Liver (tissue), 9 donors: ENCODE results near the gene ASGR2. TPM values are rescaled to one million over a fixed set of nuclear protein-coding genes. Genes with fewer than 3 reads are reported as not detected.
"Not testable (repeated sequence)": the region's sequence is repeated elsewhere in the genome, so short reads cannot be mapped to it uniquely, and the experiment has no call there.

Experiments
- DNase-seq: peaks from one replicate; pipeline ENCODE4 v3.0.0-alpha.2; 2017; ENCODE audit warnings: low spot score
- H3K27ac ChIP-seq, 2 donors: one replicate each; pipeline ENCODE4 v1.7.0; 2013; ENCODE audit warnings: inconsistent platforms in 2 of 2, low read length in 2 of 2, control low read depth in 1 of 2, low read depth in 1 of 2, mild to moderate bottlenecking in 1 of 2
- H3K27me3 ChIP-seq, 4 donors: one replicate each; pipeline versions ENCODE4 v1.6.1 to v1.7.0; 2013; ENCODE audit warnings: low read length in 3 of 4, inconsistent platforms in 1 of 4, mild to moderate bottlenecking in 1 of 4, moderate library complexity in 1 of 4; ENCODE audit not compliant: control insufficient read depth in 4 of 4, insufficient read depth in 4 of 4
- H3K36me3 ChIP-seq, 4 donors: one replicate each; pipeline versions ENCODE4 v1.6.1 to v1.7.0; 2013; ENCODE audit warnings: low read length in 3 of 4, mild to moderate bottlenecking in 3 of 4, low read depth in 1 of 4, moderate library complexity in 1 of 4; ENCODE audit not compliant: control insufficient read depth in 4 of 4, insufficient read depth in 3 of 4
- H3K4me1 ChIP-seq, 4 donors: one replicate each; pipeline versions ENCODE4 v1.6.1 to v1.7.0; 2013; ENCODE audit warnings: low read length in 3 of 4, mild to moderate bottlenecking in 3 of 4, moderate library complexity in 1 of 4; ENCODE audit not compliant: control insufficient read depth in 4 of 4, insufficient read depth in 4 of 4
- H3K4me3 ChIP-seq, 3 donors: one replicate each; pipeline versions ENCODE4 v1.6.1 to v1.7.0; 2013; ENCODE audit warnings: low read length in 3 of 3, control low read depth in 1 of 3, low read depth in 1 of 3, mild to moderate bottlenecking in 1 of 3
- H3K9ac ChIP-seq, 2 donors: one replicate each; pipeline ENCODE4 v1.7.0; 2013; ENCODE audit warnings: low read length in 2 of 2, mild to moderate bottlenecking in 2 of 2, moderate library complexity in 2 of 2, control low read depth in 1 of 2, low read depth in 1 of 2
- H3K9me3 ChIP-seq, 4 donors: one replicate each; pipeline versions ENCODE4 v1.6.1 to v1.7.0; 2013; ENCODE audit warnings: low read length in 3 of 4; ENCODE audit not compliant: control insufficient read depth in 4 of 4
- ATF3 ChIP-seq: IDR thresholded peaks from 2 replicates; pipeline ENCODE4 v1.6.1; 2016; ENCODE audit warnings: antibody characterized with exemption
- EGR1 ChIP-seq, 2 donors: IDR thresholded peaks; 2 replicates each; pipeline ENCODE4 v1.6.1; 2016 to 2018; ENCODE audit warnings: antibody characterized with exemption in 2 of 2, low read depth in 2 of 2
- FOXA1 ChIP-seq: IDR thresholded peaks from 2 replicates; pipeline ENCODE4 v1.6.1; 2016; ENCODE audit warnings: antibody characterized with exemption
- FOXA2 ChIP-seq: IDR thresholded peaks from 2 replicates; pipeline ENCODE4 v1.6.1; 2016; ENCODE audit warnings: antibody characterized with exemption
- HNF4A ChIP-seq, 2 donors: conservative IDR thresholded peaks; 2 replicates each; pipeline ENCODE4 v1.6.1; 2016; ENCODE audit warnings: antibody characterized with exemption in 2 of 2, mild to moderate bottlenecking in 2 of 2
- HNF4G ChIP-seq: IDR thresholded peaks from 2 replicates; pipeline ENCODE4 v1.6.1; 2016; ENCODE audit warnings: antibody characterized with exemption
- JUND ChIP-seq, 2 donors: IDR thresholded peaks; 2 replicates each; pipeline ENCODE4 v1.6.1; 2016; ENCODE audit warnings: antibody characterized with exemption in 2 of 2
- MAX ChIP-seq: IDR thresholded peaks from 2 replicates; pipeline ENCODE4 v1.6.1; 2016; ENCODE audit warnings: antibody characterized with exemption
- REST ChIP-seq: IDR thresholded peaks from 2 replicates; pipeline ENCODE4 v1.6.1; 2016; ENCODE audit warnings: antibody characterized with exemption, mild to moderate bottlenecking
- RXRA ChIP-seq, 2 donors: IDR thresholded peaks; 2 replicates each; pipeline ENCODE4 v1.6.1; 2017 to 2018; ENCODE audit warnings: antibody characterized with exemption in 2 of 2, mild to moderate bottlenecking in 1 of 2
- TAF1 ChIP-seq: conservative IDR thresholded peaks from 2 replicates; pipeline ENCODE4 v1.6.1; 2016; ENCODE audit warnings: antibody characterized with exemption, mild to moderate bottlenecking
- YY1 ChIP-seq: IDR thresholded peaks from 2 replicates; pipeline ENCODE4 v1.6.1; 2016; ENCODE audit warnings: antibody characterized with exemption, mild to moderate bottlenecking
- ZBTB33 ChIP-seq: IDR thresholded peaks from 2 replicates; pipeline ENCODE4 v1.6.1; 2016; ENCODE audit warnings: antibody characterized with exemption
- WGBS: extraction: QIAGEN DNeasy Blood & Tissue Kit; methylation state at CpG from one replicate; pipeline ENCODE4 v1.1.7; 2013; 5-methylcytosine and 5-hydroxymethylcytosine counted together
- polyA plus RNA-seq, 2 donors: library from polyadenylated mRNA; stranded (reverse) in 1 of 2; unstranded in 1 of 2; fragments of 200-250 nt in 1 of 2; fragments of >200 nt in 1 of 2; fragmentation: Nextera tagmentation in 1 of 2; extraction: Ambion mirVana in 1 of 2; gene quantifications; one replicate each; pipeline versions ENCODE4 v1.2.1 to v1.2.3, GENCODE V29; 2013 to 2015
- total RNA-seq, 2 donors: library from RNA; depleted of rRNA; stranded (reverse); fragments of >200 nt; gene quantifications; one replicate each; pipeline ENCODE4 v1.2.3, GENCODE V29; 2014
- donor health status: healthy.
- donor health status: healthy.
- donor health status: healthy.
- donor health status: healthy.
- donor health status: healthy.

The ASGR2 gene
- total and polyA plus RNA-seq, 4 donors, result 188 to 657 (median 493) TPM

- H3K36me3 ChIP-seq, result peaks cover 5 to 44% (median 33%) of the 10 kb centered on the region in 4 donors
- no peaks in the 10 kb centered on the region for H3K9me3 ChIP-seq
- no peak overlapping the region for H3K9ac ChIP-seq
- no peak for DNase-seq
- H3K27ac ChIP-seq, result no peak overlapping the region
- no peak for TF ChIP-seq HNF4G
- TF ChIP-seq HNF4A (conservative IDR thresholded peaks at IDR 0.05), result no peak
- TF ChIP-seq TAF1, result no peak
- no peak for TF ChIP-seq YY1
- TF ChIP-seq JUND (IDR thresholded peaks at IDR 0.05), result no peak
- no peak overlapping the region for H3K4me3 ChIP-seq
- WGBS, result 88% methylated on average over 6 of the region's 6 CpGs
- no peaks in the 10 kb centered on the region for H3K27me3 ChIP-seq
- peaks cover 1 to 6% (median 3%) of the 10 kb centered on the region in 4 donors for H3K4me1 ChIP-seq
Observed at GRCh38 chr17:7102421-7102820, 12.2 kb downstream of the ASGR2 start.

GRCh38 chr17:7101531-7101930 is 13.1 kb downstream of the ASGR2 start:
- Histone ChIP-seq H3K4me3 (no peak overlapping the region), H3K4me1 (peaks cover 1 to 6% (median 3%) of the 10 kb centered on the region in 4 donors), H3K9me3 (no peaks in the 10 kb centered on the region), H3K27me3 (no peaks in the 10 kb centered on the region), H3K9ac (no peak overlapping the region), H3K27ac (no peak overlapping the region), H3K36me3 (peaks cover 5 to 37% (median 30%) of the 10 kb centered on the region in 4 donors)
- WGBS, result 87% methylated on average over 14 of the region's 14 CpGs
- TF ChIP-seq MAX, result no peak
- no peak for TF ChIP-seq RXRA (IDR thresholded peaks at IDR 0.05)
- TF ChIP-seq EGR1 (IDR thresholded peaks at IDR 0.05; ENCODE audit: low read depth in 2 of 2), result no peak
- no peak for TF ChIP-seq ZBTB33
- no peak for TF ChIP-seq FOXA2
- DNase-seq, result no peak

- H3K4me1 ChIP-seq, H3K27me3 ChIP-seq, H3K9me3 ChIP-seq, DNase-seq, H3K9ac ChIP-seq, H3K4me3 ChIP-seq, H3K27ac ChIP-seq: not testable (repeated sequence)
- peaks cover 5 to 36% (median 25%) of the 10 kb centered on the region in 4 donors for H3K36me3 ChIP-seq
- WGBS, result 97% methylated on average over 50 of the region's 50 CpGs
Observed at GRCh38 chr17:7100641-7101379, 13.8 kb downstream of the ASGR2 start.

GRCh38 chr17:7098802-7099459 is 15.7 kb downstream of the ASGR2 start:
- Histone ChIP-seq H3K27me3 (no peaks in the 10 kb centered on the region), H3K9ac (no peak overlapping the region), H3K4me1 (peaks cover 1 to 6% (median 3%) of the 10 kb centered on the region in 4 donors), H3K4me3 (no peak overlapping the region), H3K36me3 (peaks cover 5 to 37% (median 23%) of the 10 kb centered on the region in 4 donors), H3K27ac (no peak overlapping the region), H3K9me3 (no peaks in the 10 kb centered on the region)
- no peak for TF ChIP-seq REST
- no peak for TF ChIP-seq JUND (IDR thresholded peaks at IDR 0.05)
- no peak for TF ChIP-seq ATF3
- no peak for TF ChIP-seq FOXA1
- no peak for TF ChIP-seq HNF4A (conservative IDR thresholded peaks at IDR 0.05)
- no peak for TF ChIP-seq TAF1
- DNase-seq, result no peak
- WGBS, result 88% methylated on average over 13 of the region's 13 CpGs
